ENCODE measurements around the gene CBR3.

- TF ChIP-seq EZH2 (IDR thresholded peaks at IDR 0.05) (no peak), FOXP2 (optimal IDR thresholded peaks at IDR 0.05; ENCODE audit: control extremely low read depth, extremely low read length, insufficient read depth) (no peak)
These were observed 6.9 kb upstream of the CBR3 start for GRCh38 chr21:36127977-36128376.
